GM12878 (cell line): ENCODE data around the gene ADCY2. TPM values are rescaled to one million over a fixed set of nuclear protein-coding genes. Genes with fewer than 3 reads are reported as not detected.

ENCODE experiments used
- ATAC-seq: fragments of 200-7000 bp; cut with Tn5 transposase; 3 replicates; pipeline ENCODE4 v1.9.1; 2020; ENCODE audit warnings: mild to moderate bottlenecking, moderate library complexity
- BruUV-seq: library from RNA; stranded (reverse); fragments of 400-500 nt; replicated peaks from 2 replicates; lab custom pipeline; 2021; lab: Mats Ljungman, UMichigan
- CTCF ChIA-PET: fragments of 300-600 bp; sonication (Branson Sonifier 250); formaldehyde crosslinking; extraction: SDS; loops from one replicate; lab custom pipeline; 2021; ENCODE audit warnings: inconsistent platforms; lab: Yijun Ruan, JAX
- POLR2A ChIA-PET: fragments of 350-600 bp; formaldehyde crosslinking; extraction: SDS; loops from one replicate; lab custom pipeline; 2021; ENCODE audit warnings: inconsistent platforms; lab: Charles Lee
- RAD21 ChIA-PET: fragments of 300-600 bp; sonication (Branson Sonifier 250); formaldehyde crosslinking; loops from one replicate; lab custom pipeline; 2023; ENCODE audit warnings: antibody characterized with exemption; ENCODE audit not compliant: unreplicated experiment; lab: Charles Lee
- SMC1A ChIA-PET: fragments of 300-600 bp; sonication (Branson Sonifier 250); formaldehyde crosslinking; loops from one replicate; lab custom pipeline; 2023; ENCODE audit not compliant: unreplicated experiment, uncharacterized antibody; lab: Charles Lee
- DNase-seq: peaks from one replicate; pipeline ENCODE4 v3.0.0-alpha.2; 2011; ENCODE audit warnings: low read depth, low spot score
- FAIRE-seq: peaks from 3 replicates; lab custom pipeline; 2011; peaks lifted over from hg19 to GRCh38; lab: Jason Lieb, UNC
- H2AFZ ChIP-seq: 2 replicates; pipeline ENCODE4 v1.6.0; 2011; ENCODE audit warnings: low read depth, low read length, control low read depth; ENCODE audit not compliant: control insufficient read depth
- H3K27ac ChIP-seq: 2 replicates; pipeline ENCODE4 v1.5.1; 2011; ENCODE audit warnings: control low read depth; ENCODE audit not compliant: control insufficient read depth, insufficient read depth
- H3K27me3 ChIP-seq, 2 experiments: replicated peaks in 1 of 2; 2 replicates each; pipeline versions ENCODE4 v1.6.0 to v1.6.1; 2011; ENCODE audit warnings: low read length in 1 of 2; ENCODE audit not compliant: control insufficient read depth in 2 of 2, insufficient read depth in 2 of 2
- H3K36me3 ChIP-seq, 2 experiments: 2 replicates each; pipeline ENCODE4 v1.5.1; 2011; ENCODE audit warnings: low read length in 1 of 2; ENCODE audit not compliant: control insufficient read depth in 2 of 2, insufficient read depth in 2 of 2
- H3K4me1 ChIP-seq: 2 replicates; pipeline ENCODE4 v1.6.1; 2011; ENCODE audit warnings: mild to moderate bottlenecking, low read length, moderate library complexity, mixed read lengths; ENCODE audit not compliant: control insufficient read depth, insufficient read depth
- H3K4me2 ChIP-seq: 2 replicates; pipeline ENCODE4 v1.6.0; 2011; ENCODE audit warnings: control low read depth; ENCODE audit not compliant: control insufficient read depth, insufficient read depth
- H3K4me3 ChIP-seq: fragments of 200-600 bp; sonication (generic); 2 replicates; pipeline ENCODE4 v1.5.1; 2016
- H3K79me2 ChIP-seq: 2 replicates; pipeline ENCODE4 v1.6.0; 2011; ENCODE audit warnings: low read length; ENCODE audit not compliant: control insufficient read depth, insufficient read depth
- H3K9ac ChIP-seq: 2 replicates; pipeline ENCODE4 v1.8.0; 2011; ENCODE audit warnings: low read length, control low read depth, mixed read lengths; ENCODE audit not compliant: control insufficient read depth, insufficient read depth
- H3K9me3 ChIP-seq: replicated peaks from 3 replicates; pipeline ENCODE4 v1.5.1; 2011; ENCODE audit warnings: mild to moderate bottlenecking, low read length; ENCODE audit not compliant: control insufficient read depth, insufficient read depth
- H4K20me1 ChIP-seq: 2 replicates; pipeline ENCODE4 v1.6.0; 2011; ENCODE audit not compliant: control insufficient read depth, insufficient read depth
- CREM ChIP-seq: IDR thresholded peaks from 2 replicates; pipeline ENCODE4 v1.6.1; 2014; ENCODE audit warnings: antibody characterized with exemption, low read depth
- GATAD2B ChIP-seq: fragments of 450-650 bp; conservative IDR thresholded peaks from 2 replicates; pipeline ENCODE4 v1.6.1; 2017; ENCODE audit warnings: low read depth, mild to moderate bottlenecking, moderate library complexity
- HDGF ChIP-seq: fragments of 450-650 bp; IDR thresholded peaks from 2 replicates; pipeline ENCODE4 v1.6.1; 2016; ENCODE audit warnings: antibody characterized with exemption
- KDM1A ChIP-seq: fragments of 200-600 bp; sonication (generic); IDR thresholded peaks from 2 replicates; pipeline ENCODE4 v1.6.1; 2016; ENCODE audit warnings: borderline replicate concordance
- POU2F2 ChIP-seq: IDR thresholded peaks from 3 replicates; pipeline ENCODE4 v1.6.1; 2011; ENCODE audit warnings: low read depth, mild to moderate bottlenecking, low read length, borderline replicate concordance
- RFX5 ChIP-seq: IDR thresholded peaks from 2 replicates; pipeline ENCODE4 v1.6.1; 2011; ENCODE audit warnings: low read depth, low read length, improper control_type of control experiment
- SMC3 ChIP-seq: IDR thresholded peaks from 2 replicates; pipeline ENCODE4 v1.6.1; 2011; ENCODE audit warnings: low read length, improper control_type of control experiment, borderline replicate concordance
- SRF ChIP-seq, 2 experiments: IDR thresholded peaks; 2 replicates each; pipeline ENCODE4 v1.6.1; 2011; ENCODE audit warnings: low read depth in 2 of 2, low read length in 2 of 2, mild to moderate bottlenecking in 1 of 2, moderate library complexity in 1 of 2
- STAT3 ChIP-seq: IDR thresholded peaks from 2 replicates; pipeline ENCODE4 v1.6.1; 2011; ENCODE audit warnings: low read depth, low read length, improper control_type of control experiment
- WGBS: methylation state at CpG from one replicate; pipeline ENCODE4 v1.1.6; 2016; ENCODE audit warnings: low lambda C conversion rate; ENCODE audit not compliant: insufficient replicate concordance, insufficient coverage; ENCODE audit errors: missing lambda C conversion rate; 5-methylcytosine and 5-hydroxymethylcytosine counted together
- in situ Hi-C: fragments of 300-500 bp; cut with MboI; formaldehyde crosslinking; loops from 9 replicates; pipeline ENCODE4 v1.14.3; 2018; ENCODE audit warnings: mixed read lengths
- intact Hi-C: fragments of 100-400 bp; cut with micrococcal nuclease; formaldehyde crosslinking; loops from one replicate; pipeline ENCODE4 v1.14.2; 2022; ENCODE audit not compliant: unreplicated experiment
- polyA plus RNA-seq, 11 experiments: library from polyadenylated mRNA; depleted of rRNA in 4 of 11; unstranded in 6 of 11; stranded (reverse) in 5 of 11; fragments of >200 nt; fragmentation: Nextera tagmentation in 4 of 11; fragmentation: Illumina TruSeq in 1 of 11; extraction: Ambion mirVana in 4 of 11; extraction: Trizol in 1 of 11; gene quantifications; 1 replicate in 1 of 11; 2 replicates in 10 of 11; pipeline versions ENCODE4 v1.2.1 to v1.2.3, GENCODE V29; 2011 to 2016; ENCODE audit warnings: inconsistent platforms in 2 of 11, missing spikeins in 2 of 11, low read depth in 1 of 11
- total RNA-seq, 4 experiments: library from RNA; depleted of rRNA in 3 of 4; stranded (reverse); fragments of >200 nt in 3 of 4; fragmentation: Illumina TruSeq in 1 of 4; extraction: Trizol in 1 of 4; gene quantifications; 2 replicates each; pipeline versions ENCODE4 v1.2.1 to v1.2.3, GENCODE V29; 2013 to 2021
- TF ChIP-seq, protein P1 (sequence below), 3 experiments: IDR thresholded peaks in 2 of 3; conservative IDR thresholded peaks in 1 of 3; 2 replicates each; pipeline ENCODE4 v1.5.1; 2011; ENCODE audit warnings: low read depth in 3 of 3, low read length in 3 of 3, mild to moderate bottlenecking in 3 of 3, control low read depth in 2 of 3, moderate library complexity in 2 of 3, inconsistent platforms in 1 of 3, mixed read lengths in 1 of 3; ENCODE audit not compliant: control insufficient read depth in 2 of 3, insufficient read depth in 1 of 3; ENCODE audit errors: extremely low read depth in 1 of 3
- TF ChIP-seq, protein P2 (sequence below): fragments of 450-650 bp; IDR thresholded peaks from 2 replicates; pipeline ENCODE4 v1.6.1; 2017; ENCODE audit warnings: low read depth, mild to moderate bottlenecking, moderate library complexity
- TF ChIP-seq, protein P3 (sequence below): fragments of 450-650 bp; conservative IDR thresholded peaks from 2 replicates; pipeline ENCODE4 v1.6.1; 2017; ENCODE audit warnings: mild to moderate bottlenecking, moderate library complexity
- TF ChIP-seq, protein P4 (sequence below): IDR thresholded peaks from 2 replicates; pipeline ENCODE4 v1.6.1; 2012; ENCODE audit warnings: low read length, inconsistent platforms
- TF ChIP-seq, protein P5 (sequence below): IDR thresholded peaks from 2 replicates; pipeline ENCODE4 v1.6.1; 2012; ENCODE audit warnings: low read depth, low read length, improper control_type of control experiment

Gene ADCY2
- total and polyA plus RNA-seq, 10 of the 15 experiments (the other 5 are each of a cell fraction or from before 2014, with no cell fraction given), result 0.07 to 0.26 TPM; not detected in 8

DNA sequence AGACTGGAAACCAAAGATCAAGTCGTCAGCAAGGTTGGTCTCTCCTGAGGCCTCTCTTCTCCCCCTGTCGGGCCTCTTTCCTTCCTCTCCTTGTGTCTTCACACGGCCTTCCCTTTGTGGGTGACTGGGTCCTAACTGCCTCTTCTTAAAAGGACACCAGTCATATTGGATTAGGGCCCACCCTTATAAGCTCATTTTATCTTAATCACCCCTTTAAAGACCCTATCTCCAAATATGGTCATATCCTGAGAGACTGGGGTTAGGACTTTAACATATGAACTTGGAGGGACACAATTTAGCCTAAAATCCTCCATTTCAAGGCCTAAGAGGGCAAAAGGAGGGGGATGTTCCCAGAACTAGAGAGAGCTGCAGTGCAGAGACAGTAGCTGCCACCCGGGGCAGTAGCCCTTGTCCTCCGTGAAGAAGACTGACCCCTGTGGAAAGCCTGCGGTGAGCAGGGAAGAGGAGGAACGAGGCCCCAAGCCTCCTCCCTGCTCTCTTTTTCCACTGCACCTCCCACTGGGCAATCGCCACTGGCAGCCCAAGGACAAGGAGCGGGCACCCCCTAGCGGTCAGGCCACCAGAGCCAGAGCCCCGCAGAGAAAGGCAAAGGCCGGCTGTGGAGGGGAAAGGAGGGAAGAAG lies 420.1 kb downstream of the ADCY2 start:
- FAIRE-seq (no peak), DNase-seq (peak; percentile 20), ATAC-seq (peak; percentile 99)
- H3K9ac ChIP-seq, result no peak overlapping the region
- H3K4me2 ChIP-seq, result no peak overlapping the region
- no peaks in the 10 kb centered on the region; a peak in 1 of 4 replicates for H3K27me3 ChIP-seq
- peaks cover 5% of the 10 kb centered on the region for H3K4me1 ChIP-seq
- in situ Hi-C loops (no loop called here), intact Hi-C loops (loop anchor here (1.0 to 5.0 kb wide), 4 partner anchors 53 to 1049 kb away; no protein-coding TSS in a partner anchor)
- BruUV-seq, result no TSS peak
- H3K9me3 ChIP-seq, result no peaks in the 10 kb centered on the region; the same call in 2 of the 3 replicates
- ChIA-PET CTCF (interaction anchor here (0.5 to 5.3 kb wide), 16 partner anchors 11 to 878 kb away, joined by 3 to 39 read pairs (median 5); no protein-coding TSS in a partner anchor), RAD21 (interaction anchor here (1.0 to 4.9 kb wide), 6 partner anchors 21 to 555 kb away, joined by 3 to 32 read pairs (median 5); no protein-coding TSS in a partner anchor), SMC1A (interaction anchor here (0.6 to 2.1 kb wide), 8 partner anchors 9 to 555 kb away, joined by 3 to 8 read pairs (median 3); no protein-coding TSS in a partner anchor), POLR2A (no interaction called here)
- no peaks in the 10 kb centered on the region for H4K20me1 ChIP-seq
- no peak overlapping the region for H3K4me3 ChIP-seq
- H3K27ac ChIP-seq, result no peak overlapping the region
- H3K36me3 ChIP-seq, result no peaks in the 10 kb centered on the region
- no peaks in the 10 kb centered on the region for H3K79me2 ChIP-seq
- WGBS, result 3% methylated on average over 7 of the region's 12 CpGs
- H2AFZ ChIP-seq, result peak overlapping the region; percentile 83
- no peak for TF ChIP-seq CREM
- TF ChIP-seq, protein P1, sequence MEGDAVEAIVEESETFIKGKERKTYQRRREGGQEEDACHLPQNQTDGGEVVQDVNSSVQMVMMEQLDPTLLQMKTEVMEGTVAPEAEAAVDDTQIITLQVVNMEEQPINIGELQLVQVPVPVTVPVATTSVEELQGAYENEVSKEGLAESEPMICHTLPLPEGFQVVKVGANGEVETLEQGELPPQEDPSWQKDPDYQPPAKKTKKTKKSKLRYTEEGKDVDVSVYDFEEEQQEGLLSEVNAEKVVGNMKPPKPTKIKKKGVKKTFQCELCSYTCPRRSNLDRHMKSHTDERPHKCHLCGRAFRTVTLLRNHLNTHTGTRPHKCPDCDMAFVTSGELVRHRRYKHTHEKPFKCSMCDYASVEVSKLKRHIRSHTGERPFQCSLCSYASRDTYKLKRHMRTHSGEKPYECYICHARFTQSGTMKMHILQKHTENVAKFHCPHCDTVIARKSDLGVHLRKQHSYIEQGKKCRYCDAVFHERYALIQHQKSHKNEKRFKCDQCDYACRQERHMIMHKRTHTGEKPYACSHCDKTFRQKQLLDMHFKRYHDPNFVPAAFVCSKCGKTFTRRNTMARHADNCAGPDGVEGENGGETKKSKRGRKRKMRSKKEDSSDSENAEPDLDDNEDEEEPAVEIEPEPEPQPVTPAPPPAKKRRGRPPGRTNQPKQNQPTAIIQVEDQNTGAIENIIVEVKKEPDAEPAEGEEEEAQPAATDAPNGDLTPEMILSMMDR (IDR thresholded peaks at IDR 0.05 in 2 of 3, conservative IDR thresholded peaks at IDR 0.05 in 1 of 3; ENCODE audit: control insufficient read depth in 2 of 3, extremely low read depth in 1 of 3, insufficient read depth in 1 of 3, low read depth in 3 of 3, low read length in 3 of 3), result peak; percentile 97 to 99 (median 97)
- peak; percentile 42; the same call in 1 of the 2 replicates for TF ChIP-seq HDGF
- TF ChIP-seq SRF (IDR thresholded peaks at IDR 0.05; ENCODE audit: low read depth in 2 of 2, low read length in 2 of 2), result peak in 1 of 2 experiments; percentile 69; a peak in 1 of 4 replicates
- TF ChIP-seq RFX5, result no peak
- no peak for TF ChIP-seq KDM1A
- peak; percentile 85 for TF ChIP-seq SMC3
- TF ChIP-seq, protein P2, sequence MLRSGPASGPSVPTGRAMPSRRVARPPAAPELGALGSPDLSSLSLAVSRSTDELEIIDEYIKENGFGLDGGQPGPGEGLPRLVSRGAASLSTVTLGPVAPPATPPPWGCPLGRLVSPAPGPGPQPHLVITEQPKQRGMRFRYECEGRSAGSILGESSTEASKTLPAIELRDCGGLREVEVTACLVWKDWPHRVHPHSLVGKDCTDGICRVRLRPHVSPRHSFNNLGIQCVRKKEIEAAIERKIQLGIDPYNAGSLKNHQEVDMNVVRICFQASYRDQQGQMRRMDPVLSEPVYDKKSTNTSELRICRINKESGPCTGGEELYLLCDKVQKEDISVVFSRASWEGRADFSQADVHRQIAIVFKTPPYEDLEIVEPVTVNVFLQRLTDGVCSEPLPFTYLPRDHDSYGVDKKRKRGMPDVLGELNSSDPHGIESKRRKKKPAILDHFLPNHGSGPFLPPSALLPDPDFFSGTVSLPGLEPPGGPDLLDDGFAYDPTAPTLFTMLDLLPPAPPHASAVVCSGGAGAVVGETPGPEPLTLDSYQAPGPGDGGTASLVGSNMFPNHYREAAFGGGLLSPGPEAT, result 0 out of 2 replicates have a peak, but pooled peaks have one; percentile 19
- 0 out of 2 replicates have a peak, but pooled peaks have one; percentile 30 for TF ChIP-seq GATAD2B
- TF ChIP-seq, protein P3, sequence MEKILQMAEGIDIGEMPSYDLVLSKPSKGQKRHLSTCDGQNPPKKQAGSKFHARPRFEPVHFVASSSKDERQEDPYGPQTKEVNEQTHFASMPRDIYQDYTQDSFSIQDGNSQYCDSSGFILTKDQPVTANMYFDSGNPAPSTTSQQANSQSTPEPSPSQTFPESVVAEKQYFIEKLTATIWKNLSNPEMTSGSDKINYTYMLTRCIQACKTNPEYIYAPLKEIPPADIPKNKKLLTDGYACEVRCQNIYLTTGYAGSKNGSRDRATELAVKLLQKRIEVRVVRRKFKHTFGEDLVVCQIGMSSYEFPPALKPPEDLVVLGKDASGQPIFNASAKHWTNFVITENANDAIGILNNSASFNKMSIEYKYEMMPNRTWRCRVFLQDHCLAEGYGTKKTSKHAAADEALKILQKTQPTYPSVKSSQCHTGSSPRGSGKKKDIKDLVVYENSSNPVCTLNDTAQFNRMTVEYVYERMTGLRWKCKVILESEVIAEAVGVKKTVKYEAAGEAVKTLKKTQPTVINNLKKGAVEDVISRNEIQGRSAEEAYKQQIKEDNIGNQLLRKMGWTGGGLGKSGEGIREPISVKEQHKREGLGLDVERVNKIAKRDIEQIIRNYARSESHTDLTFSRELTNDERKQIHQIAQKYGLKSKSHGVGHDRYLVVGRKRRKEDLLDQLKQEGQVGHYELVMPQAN, result no peak
- TF ChIP-seq STAT3, result no peak
- TF ChIP-seq, protein P4, sequence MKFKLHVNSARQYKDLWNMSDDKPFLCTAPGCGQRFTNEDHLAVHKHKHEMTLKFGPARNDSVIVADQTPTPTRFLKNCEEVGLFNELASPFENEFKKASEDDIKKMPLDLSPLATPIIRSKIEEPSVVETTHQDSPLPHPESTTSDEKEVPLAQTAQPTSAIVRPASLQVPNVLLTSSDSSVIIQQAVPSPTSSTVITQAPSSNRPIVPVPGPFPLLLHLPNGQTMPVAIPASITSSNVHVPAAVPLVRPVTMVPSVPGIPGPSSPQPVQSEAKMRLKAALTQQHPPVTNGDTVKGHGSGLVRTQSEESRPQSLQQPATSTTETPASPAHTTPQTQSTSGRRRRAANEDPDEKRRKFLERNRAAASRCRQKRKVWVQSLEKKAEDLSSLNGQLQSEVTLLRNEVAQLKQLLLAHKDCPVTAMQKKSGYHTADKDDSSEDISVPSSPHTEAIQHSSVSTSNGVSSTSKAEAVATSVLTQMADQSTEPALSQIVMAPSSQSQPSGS, result no peak
- TF ChIP-seq POU2F2, result 0 out of 3 replicates have a peak, but pooled peaks have one; percentile 28
- TF ChIP-seq, protein P5, sequence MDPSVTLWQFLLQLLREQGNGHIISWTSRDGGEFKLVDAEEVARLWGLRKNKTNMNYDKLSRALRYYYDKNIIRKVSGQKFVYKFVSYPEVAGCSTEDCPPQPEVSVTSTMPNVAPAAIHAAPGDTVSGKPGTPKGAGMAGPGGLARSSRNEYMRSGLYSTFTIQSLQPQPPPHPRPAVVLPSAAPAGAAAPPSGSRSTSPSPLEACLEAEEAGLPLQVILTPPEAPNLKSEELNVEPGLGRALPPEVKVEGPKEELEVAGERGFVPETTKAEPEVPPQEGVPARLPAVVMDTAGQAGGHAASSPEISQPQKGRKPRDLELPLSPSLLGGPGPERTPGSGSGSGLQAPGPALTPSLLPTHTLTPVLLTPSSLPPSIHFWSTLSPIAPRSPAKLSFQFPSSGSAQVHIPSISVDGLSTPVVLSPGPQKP, result peak; percentile 13; the same call in 1 of the 2 replicates
